A673 (cell line): ENCODE measurements around the gene IMPACT.

Experiments used
- EZH2 ChIP-seq: fragments of 200-600 bp; sonication (generic); IDR thresholded peaks from 2 replicates; pipeline ENCODE4 v1.6.1; 2017; ENCODE audit warnings: borderline replicate concordance, low read depth, mild to moderate bottlenecking, mixed read lengths, antibody characterized with exemption, low read length; ENCODE audit not compliant: poor library complexity, severe bottlenecking
- TF ChIP-seq, protein P1 (sequence below): fragments of 300-800, 200-600 bp; sonication (generic); conservative IDR thresholded peaks from 2 replicates; pipeline ENCODE4 v1.5.1; 2017; ENCODE audit warnings: low read depth, mild to moderate bottlenecking, antibody characterized with exemption, low read length, moderate library complexity, mixed read lengths

GRCh38 chr18:24414349-24415003, 12.0 kb upstream of the IMPACT start:
- TF ChIP-seq, protein P1, sequence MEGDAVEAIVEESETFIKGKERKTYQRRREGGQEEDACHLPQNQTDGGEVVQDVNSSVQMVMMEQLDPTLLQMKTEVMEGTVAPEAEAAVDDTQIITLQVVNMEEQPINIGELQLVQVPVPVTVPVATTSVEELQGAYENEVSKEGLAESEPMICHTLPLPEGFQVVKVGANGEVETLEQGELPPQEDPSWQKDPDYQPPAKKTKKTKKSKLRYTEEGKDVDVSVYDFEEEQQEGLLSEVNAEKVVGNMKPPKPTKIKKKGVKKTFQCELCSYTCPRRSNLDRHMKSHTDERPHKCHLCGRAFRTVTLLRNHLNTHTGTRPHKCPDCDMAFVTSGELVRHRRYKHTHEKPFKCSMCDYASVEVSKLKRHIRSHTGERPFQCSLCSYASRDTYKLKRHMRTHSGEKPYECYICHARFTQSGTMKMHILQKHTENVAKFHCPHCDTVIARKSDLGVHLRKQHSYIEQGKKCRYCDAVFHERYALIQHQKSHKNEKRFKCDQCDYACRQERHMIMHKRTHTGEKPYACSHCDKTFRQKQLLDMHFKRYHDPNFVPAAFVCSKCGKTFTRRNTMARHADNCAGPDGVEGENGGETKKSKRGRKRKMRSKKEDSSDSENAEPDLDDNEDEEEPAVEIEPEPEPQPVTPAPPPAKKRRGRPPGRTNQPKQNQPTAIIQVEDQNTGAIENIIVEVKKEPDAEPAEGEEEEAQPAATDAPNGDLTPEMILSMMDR = no peak
- TF ChIP-seq EZH2 = no peak
